HL-60 (cell line): Measurements from ENCODE around the gene XAB2. TPM values are rescaled to one million over a fixed set of nuclear protein-coding genes. Genes with fewer than 3 reads are reported as not detected.

Source experiments
- microRNA-seq: library from miRNA; unstranded; fragments of <30 nt; microRNA quantifications from one replicate; pipeline ENCODE4, GENCODE V29; 2018

XAB2 gene

Small RNAs within 50 kb of the gene (microRNA-seq; reads per million reads assigned to microRNA genes)
- gene MIR6792 = not detected
